ENCODE results near the gene DENND1A. TPM values are rescaled to one million over a fixed set of nuclear protein-coding genes. Genes with fewer than 3 reads are reported as not detected.
A peak's percentile ranks its signal among the peaks of the same experiment; 100 is the strongest.

DENND1A gene
- total and polyA plus RNA-seq, 7 donors, result 12.8 to 33.2 (median 19.2) TPM

GRCh38 chr9:123583646-123584045, 346.3 kb downstream of the DENND1A start:
- no peaks in the 10 kb centered on the region for H3K27me3 ChIP-seq
- 94 to 98% methylated on average over 2 of the region's 2 CpGs for WGBS, 2 donors
- intact Hi-C loops (cut with DNase I), result no loop called here
- TF ChIP-seq POLR2AphosphoS5 (IDR thresholded peaks at IDR 0.05), result no peak
- no peak for TF ChIP-seq POLR2A (IDR thresholded peaks at IDR 0.05)
- no peak for TF ChIP-seq EP300 (IDR thresholded peaks at IDR 0.05)
- no peak for TF ChIP-seq CTCF (IDR thresholded peaks at IDR 0.05)
- no peak overlapping the region for H3K4me3 ChIP-seq
- H3K9me3 ChIP-seq, result peaks cover 0 to 2% (median 0%) of the 10 kb centered on the region in 4 donors
- no peak overlapping the region for H3K27ac ChIP-seq
- peaks cover 0 to 27% (median 2%) of the 10 kb centered on the region in 4 donors for H3K36me3 ChIP-seq
- DNase-seq, result no peak
- H3K4me1 ChIP-seq, result no peaks in the 10 kb centered on the region

GRCh38 chr9:123571240-123571639, 358.7 kb downstream of the DENND1A start:
- Histone ChIP-seq H3K27ac (no peak overlapping the region), H3K4me3 (no peak overlapping the region), H3K4me1 (peaks cover 0 to 17% (median 12%) of the 10 kb centered on the region in 4 donors), H3K9me3 (no peaks in the 10 kb centered on the region), H3K36me3 (no peaks in the 10 kb centered on the region), H3K27me3 (no peaks in the 10 kb centered on the region)
- TF ChIP-seq EP300 (IDR thresholded peaks at IDR 0.05) (no peak), POLR2A (IDR thresholded peaks at IDR 0.05) (no peak), CTCF (IDR thresholded peaks at IDR 0.05) (no peak), POLR2AphosphoS5 (IDR thresholded peaks at IDR 0.05) (no peak)
- intact Hi-C loops (cut with DNase I), result no loop called here
- no peak for DNase-seq
- 56 to 73% methylated on average over 2 of the region's 2 CpGs for WGBS, 2 donors

- H3K27me3 ChIP-seq, result no peaks in the 10 kb centered on the region
- no peak for TF ChIP-seq CTCF (IDR thresholded peaks at IDR 0.05)
- no peak for TF ChIP-seq POLR2A (IDR thresholded peaks at IDR 0.05)
- TF ChIP-seq POLR2AphosphoS5 (IDR thresholded peaks at IDR 0.05), result peak in 1 of 4 donors; percentile 40
- no peak for TF ChIP-seq EP300 (IDR thresholded peaks at IDR 0.05)
- intact Hi-C loops (cut with DNase I), result no loop called here
- no peaks in the 10 kb centered on the region for H3K36me3 ChIP-seq
- peaks cover 0 to 17% (median 12%) of the 10 kb centered on the region in 4 donors for H3K4me1 ChIP-seq
- peak overlapping the region in 3 of 4 donors; percentile 7 to 50 (median 25) for H3K27ac ChIP-seq
- no peak for DNase-seq
- 33 to 58% methylated on average over 17 of the region's 17 CpGs for WGBS, 2 donors
- H3K9me3 ChIP-seq, result no peaks in the 10 kb centered on the region
- H3K4me3 ChIP-seq, result no peak overlapping the region
Observed at GRCh38 chr9:123568691-123569688, 360.9 kb downstream of the DENND1A start.

- no peak for DNase-seq
- 76 to 85% methylated on average over 3 of the region's 3 CpGs for WGBS, 2 donors
- TF ChIP-seq POLR2AphosphoS5 (IDR thresholded peaks at IDR 0.05) (no peak), CTCF (IDR thresholded peaks at IDR 0.05) (no peak), POLR2A (IDR thresholded peaks at IDR 0.05) (no peak), EP300 (IDR thresholded peaks at IDR 0.05) (no peak)
Observed at GRCh38 chr9:123567013-123567412, 362.9 kb downstream of the DENND1A start.

More at GRCh38 chr9:123567013-123567412, 362.9 kb downstream of the DENND1A start:
- Histone ChIP-seq H3K36me3 (no peaks in the 10 kb centered on the region), H3K27me3 (no peaks in the 10 kb centered on the region), H3K4me1 (peaks cover 0 to 17% (median 12%) of the 10 kb centered on the region in 4 donors), H3K4me3 (no peak overlapping the region), H3K9me3 (no peaks in the 10 kb centered on the region), H3K27ac (no peak overlapping the region)
- intact Hi-C loops (cut with DNase I), result no loop called here
